A549 (cell line): ENCODE results near the gene C10orf62. TPM values are rescaled to one million over a fixed set of nuclear protein-coding genes. Genes with fewer than 3 reads are reported as not detected.

ENCODE experiments used
- ATAC-seq, 2 experiments: fragments of 200-7000 bp in 1 of 2; fragments of >200 bp in 1 of 2; cut with Nextera tagmentation in 1 of 2; cut with Tn5 transposase in 1 of 2; 3 replicates each; pipeline versions ENCODE4 v1.8.0 to v1.9.1; 2018 to 2020; ENCODE audit warnings: mild to moderate bottlenecking in 1 of 2, moderate library complexity in 1 of 2
- CTCF ChIA-PET: fragments of 300-600 bp; sonication (Branson Sonifier 250); formaldehyde crosslinking; extraction: SDS; loops from one replicate; lab custom pipeline; 2021; ENCODE audit warnings: antibody characterized with exemption, inconsistent platforms; lab: Yijun Ruan, JAX
- POLR2A ChIA-PET: fragments of 350-600 bp; formaldehyde crosslinking; extraction: SDS; loops from one replicate; lab custom pipeline; 2021; ENCODE audit warnings: antibody characterized with exemption, inconsistent platforms; lab: Yijun Ruan, JAX
- DNase-seq, 2 experiments: peaks; one replicate each; pipeline versions ENCODE4 v3.0.0 to v3.0.0-alpha.2; 2011 to 2016; ENCODE audit warnings: low read depth in 1 of 2, low spot score in 1 of 2
- FAIRE-seq: peaks from 2 replicates; lab custom pipeline; 2011; peaks lifted over from hg19 to GRCh38; lab: Jason Lieb, UNC
- H3K27ac ChIP-seq, 2 experiments: fragments of >200 bp; sonication (Bioruptor Twin); formaldehyde crosslinking; 3 replicates each; pipeline ENCODE4 v1.5.1; 2016 to 2017
- H3K4me1 ChIP-seq: fragments of >200 bp; sonication (Bioruptor Twin); formaldehyde crosslinking; 3 replicates; pipeline ENCODE4 v1.6.1; 2016
- H3K4me2 ChIP-seq: fragments of >200 bp; sonication (Bioruptor Twin); formaldehyde crosslinking; 3 replicates; pipeline ENCODE4 v1.6.1; 2016
- H3K4me3 ChIP-seq: fragments of >200 bp; sonication (Bioruptor Twin); formaldehyde crosslinking; 3 replicates; pipeline ENCODE4 v1.5.1; 2016
- H3K9me3 ChIP-seq: fragments of >200 bp; sonication (Bioruptor Twin); formaldehyde crosslinking; 3 replicates; pipeline ENCODE4 v1.6.1; 2016
- CHD4 ChIP-seq: fragments of 200-600 bp; sonication (generic); IDR thresholded peaks from 2 replicates; pipeline ENCODE4 v1.6.1; 2016; ENCODE audit warnings: antibody characterized with exemption, mild to moderate bottlenecking, borderline replicate concordance
- EHMT2 ChIP-seq: fragments of 200-600 bp; sonication (generic); IDR thresholded peaks from 2 replicates; pipeline ENCODE4 v1.6.1; 2016; ENCODE audit warnings: antibody characterized with exemption, low read depth, mild to moderate bottlenecking, moderate library complexity
- ESRRA ChIP-seq: fragments of 150-350 bp; IDR thresholded peaks from 2 replicates; pipeline ENCODE4 v1.6.1; 2014; ENCODE audit warnings: mild to moderate bottlenecking, low read length, borderline replicate concordance
- HMGXB4 ChIP-seq: fragments of 250-450 bp; sonication (Bioruptor Pico); IDR thresholded peaks from 2 replicates; pipeline ENCODE4 v1.5.0; 2021; ENCODE audit warnings: mild to moderate bottlenecking, moderate library complexity, borderline replicate concordance
- HOXB13 ChIP-seq: fragments of 250-450 bp; sonication (Bioruptor Pico); IDR thresholded peaks from 2 replicates; pipeline ENCODE4 v1.5.0; 2020; ENCODE audit warnings: low read depth, mild to moderate bottlenecking, moderate library complexity
- MAZ ChIP-seq: fragments of 150-350 bp; IDR thresholded peaks from 2 replicates; pipeline ENCODE4 v1.6.1; 2014; ENCODE audit warnings: antibody characterized with exemption, low read depth, low read length, borderline replicate concordance
- MYC ChIP-seq: IDR thresholded peaks from 2 replicates; pipeline ENCODE4 v1.6.1; 2012; ENCODE audit warnings: mild to moderate bottlenecking, inconsistent platforms, low read length, improper control_type of control experiment, borderline replicate concordance
- NR3C1 ChIP-seq: fragments of >200 bp; sonication (Bioruptor Twin); formaldehyde crosslinking; IDR thresholded peaks from 3 replicates; pipeline ENCODE4 v1.6.1; 2017
- RARB ChIP-seq: fragments of 250-450 bp; sonication (Bioruptor Pico); IDR thresholded peaks from 2 replicates; pipeline ENCODE4 v1.8.0; 2021; ENCODE audit warnings: mild to moderate bottlenecking, moderate library complexity
- REST ChIP-seq: fragments of 200-600 bp; sonication (generic); IDR thresholded peaks from 2 replicates; pipeline ENCODE4 v1.6.1; 2016; ENCODE audit warnings: antibody characterized with exemption, mild to moderate bottlenecking, moderate library complexity
- RNF2 ChIP-seq: fragments of 200-600 bp; sonication (generic); IDR thresholded peaks from 2 replicates; pipeline ENCODE4 v1.6.1; 2016; ENCODE audit warnings: low read depth, mild to moderate bottlenecking, antibody characterized with exemption, moderate library complexity, borderline replicate concordance
- SREBF2 ChIP-seq: fragments of 450-650 bp; IDR thresholded peaks from 2 replicates; pipeline ENCODE4 v1.6.1; 2014; ENCODE audit warnings: mild to moderate bottlenecking, moderate library complexity
- ZFP36 ChIP-seq: fragments of 450-650 bp; IDR thresholded peaks from 2 replicates; pipeline ENCODE4 v1.6.1; 2014; ENCODE audit warnings: borderline replicate concordance; ENCODE audit not compliant: partially characterized antibody
- WGBS: methylation state at CpG from one replicate; pipeline ENCODE4 v1.1.6; 2017; ENCODE audit errors: missing lambda C conversion rate; 5-methylcytosine and 5-hydroxymethylcytosine counted together
- polyA plus RNA-seq, 4 experiments: library from polyadenylated mRNA; depleted of rRNA in 3 of 4; stranded (reverse); fragments of >200 nt; fragmentation: RNase III in 1 of 4; extraction: RNeasy Plus Mini Kit Qiagen cat#74134 plus additional on column Dnase treatment in 1 of 4; gene quantifications; 2 replicates in 3 of 4; 3 replicates in 1 of 4; pipeline ENCODE4 v1.2.3, GENCODE V29; 2011 to 2017
- TF ChIP-seq, protein P1 (sequence below): IDR thresholded peaks from 2 replicates; pipeline ENCODE4 v1.6.1; 2012

C10orf62 gene
- polyA plus RNA-seq, 2 of the 4 experiments (the other 2 are of a cell fraction): not detected

- TF ChIP-seq REST (no peak), HOXB13 (CRISPR knock-in tag) (no peak), EHMT2 (no peak)
- TF ChIP-seq, protein P1, sequence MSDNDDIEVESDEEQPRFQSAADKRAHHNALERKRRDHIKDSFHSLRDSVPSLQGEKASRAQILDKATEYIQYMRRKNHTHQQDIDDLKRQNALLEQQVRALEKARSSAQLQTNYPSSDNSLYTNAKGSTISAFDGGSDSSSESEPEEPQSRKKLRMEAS: peak; percentile 90
Observed at GRCh38 chr10:97543025-97543546, 46.4 kb upstream of the C10orf62 start (continued).

DNA sequence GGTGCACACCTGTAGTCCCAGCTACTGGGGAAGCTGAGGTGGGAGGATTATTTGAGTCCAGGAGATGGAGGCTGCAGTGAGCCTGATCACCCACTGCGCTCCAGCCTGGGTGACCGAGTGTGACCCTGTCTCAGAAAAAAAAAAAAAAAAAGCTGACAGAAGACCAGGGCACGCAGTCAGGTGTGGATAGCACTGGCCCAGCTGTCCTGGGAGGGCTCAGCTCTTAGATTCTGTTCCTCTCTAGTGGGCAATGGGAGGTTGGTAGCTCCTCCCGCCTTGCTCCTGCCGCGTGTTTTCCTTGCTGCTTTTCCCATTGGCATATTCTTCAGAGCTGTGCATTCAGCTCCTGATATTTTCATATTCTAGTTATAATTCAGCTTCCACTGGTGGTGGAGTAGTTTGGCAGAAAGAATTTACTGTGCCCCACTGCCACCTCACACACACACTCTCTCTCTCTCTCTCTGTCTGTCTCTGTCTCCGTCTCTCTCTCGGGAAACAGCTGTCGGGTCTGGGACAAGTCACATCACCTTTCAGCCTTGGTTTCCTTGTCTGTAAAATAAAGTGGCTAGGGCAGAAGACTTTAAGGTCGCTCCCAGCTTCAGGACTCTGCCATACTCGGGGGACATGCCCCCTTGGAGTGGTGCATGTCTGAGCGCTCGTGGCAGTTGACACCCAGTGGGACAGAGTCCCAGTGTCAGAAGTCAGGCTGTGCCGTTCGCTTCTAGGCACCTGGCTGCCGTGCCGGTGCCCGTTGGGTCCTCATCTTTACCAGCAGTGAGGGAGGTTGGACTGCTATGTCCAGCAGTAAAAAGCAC is 42.9 kb upstream of the C10orf62 start:
- Histone ChIP-seq H3K27ac (0 out of 6 replicates have a peak overlapping the region, but pooled peaks of 1 of the 2 experiments have one; percentile 2), H3K9me3 (no peaks in the 10 kb centered on the region), H3K4me1 (peaks cover 23% of the 10 kb centered on the region), H3K4me3 (no peak overlapping the region), H3K4me2 (no peak overlapping the region)
- WGBS: 91% methylated on average over 18 of the region's 18 CpGs
- TF ChIP-seq ESRRA (no peak), NR3C1 (no peak), REST (no peak), SREBF2 (no peak), RNF2 (no peak), RARB (no peak), HMGXB4 (CRISPR knock-in tag) (no peak), ZFP36 (no peak), EHMT2 (no peak), MAZ (no peak), CHD4 (no peak), MYC (no peak)
- ChIA-PET CTCF (interaction anchor here (0.8 to 10.8 kb wide), 7 partner anchors 9 to 94 kb away, joined by 3 to 218 read pairs (median 5); no protein-coding TSS in a partner anchor), POLR2A (interaction anchor here (0.9 kb wide), 1 partner anchor 49 kb away, joined by 3 read pairs; no protein-coding TSS in a partner anchor)
- FAIRE-seq (no peak), ATAC-seq (no peak), DNase-seq (no peak)
